ENCODE results near the gene LRRK1. TPM values are rescaled to one million over a fixed set of nuclear protein-coding genes. Genes with fewer than 3 reads are reported as not detected.

LRRK1 gene
- polyA plus RNA-seq, 1 of the 3 experiments (the other 2 are of a cell fraction) = 6.9 TPM

DNA sequence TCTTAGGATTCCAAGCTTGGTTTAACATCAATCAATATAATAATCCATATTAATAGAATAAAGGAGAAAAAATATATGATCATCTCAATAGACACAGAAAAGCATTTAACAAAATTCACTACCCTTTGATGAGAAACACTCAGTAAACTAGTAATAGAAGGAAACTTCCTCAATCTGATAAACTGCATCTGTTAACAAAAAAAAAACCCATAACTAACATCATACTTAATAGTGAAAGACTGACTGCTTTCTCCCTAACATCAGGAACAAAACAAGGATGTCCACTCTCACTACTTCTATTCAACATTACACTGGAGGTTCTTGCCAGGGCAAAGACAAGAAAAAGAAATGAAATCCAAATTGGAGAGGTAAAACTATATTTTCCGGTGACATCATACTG lies 30.5 kb downstream of the LRRK1 start (continued):
- TF ChIP-seq, protein P1, sequence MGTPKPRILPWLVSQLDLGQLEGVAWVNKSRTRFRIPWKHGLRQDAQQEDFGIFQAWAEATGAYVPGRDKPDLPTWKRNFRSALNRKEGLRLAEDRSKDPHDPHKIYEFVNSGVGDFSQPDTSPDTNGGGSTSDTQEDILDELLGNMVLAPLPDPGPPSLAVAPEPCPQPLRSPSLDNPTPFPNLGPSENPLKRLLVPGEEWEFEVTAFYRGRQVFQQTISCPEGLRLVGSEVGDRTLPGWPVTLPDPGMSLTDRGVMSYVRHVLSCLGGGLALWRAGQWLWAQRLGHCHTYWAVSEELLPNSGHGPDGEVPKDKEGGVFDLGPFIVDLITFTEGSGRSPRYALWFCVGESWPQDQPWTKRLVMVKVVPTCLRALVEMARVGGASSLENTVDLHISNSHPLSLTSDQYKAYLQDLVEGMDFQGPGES (IDR thresholded peaks at IDR 0.05; ENCODE audit: low read depth, low read length) = no peak
- TF ChIP-seq RFX5 (IDR thresholded peaks at IDR 0.05; ENCODE audit: low read length) (no peak), YY1 (IDR thresholded peaks at IDR 0.05; ENCODE audit: low read depth) (no peak), RXRA (IDR thresholded peaks at IDR 0.05; ENCODE audit: borderline replicate concordance, low read depth) (no peak), NFIC (IDR thresholded peaks at IDR 0.05; ENCODE audit: borderline replicate concordance) (no peak), RAD21 (IDR thresholded peaks at IDR 0.05; ENCODE audit: low read length) (no peak), GATA2 (CRISPR knock-in tag; IDR thresholded peaks at IDR 0.05) (no peak)
- TF ChIP-seq, protein P2, sequence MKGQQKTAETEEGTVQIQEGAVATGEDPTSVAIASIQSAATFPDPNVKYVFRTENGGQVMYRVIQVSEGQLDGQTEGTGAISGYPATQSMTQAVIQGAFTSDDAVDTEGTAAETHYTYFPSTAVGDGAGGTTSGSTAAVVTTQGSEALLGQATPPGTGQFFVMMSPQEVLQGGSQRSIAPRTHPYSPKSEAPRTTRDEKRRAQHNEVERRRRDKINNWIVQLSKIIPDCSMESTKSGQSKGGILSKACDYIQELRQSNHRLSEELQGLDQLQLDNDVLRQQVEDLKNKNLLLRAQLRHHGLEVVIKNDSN (IDR thresholded peaks at IDR 0.05; ENCODE audit: borderline replicate concordance, low read depth) = no peak

DNA sequence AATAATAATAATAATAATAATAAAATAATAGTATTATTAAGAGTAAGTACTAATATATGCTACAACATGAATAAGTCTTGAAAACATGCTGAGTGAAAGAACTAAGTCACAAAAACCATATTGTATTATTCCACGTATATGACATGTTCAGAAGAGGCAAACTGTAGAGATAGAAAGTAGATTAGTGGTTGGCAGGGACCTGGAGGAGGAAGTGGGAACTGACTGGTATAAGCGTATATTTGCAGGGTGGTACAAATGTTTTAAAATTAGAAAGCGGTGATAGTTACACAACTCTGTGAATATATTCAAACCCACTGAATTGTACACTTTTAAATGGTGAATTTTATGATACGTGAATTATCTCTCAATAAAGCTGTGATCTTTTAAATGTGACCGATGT lies 32.8 kb downstream of the LRRK1 start:
- Histone ChIP-seq H3K36me3 (replicated peaks in 1 of 2; ENCODE audit: control insufficient read depth in 1 of 2, insufficient read depth in 2 of 2, low read length in 1 of 2) (peaks cover 0 to 4% of the 10 kb centered on the region in 2 experiments), H3K4me3 (ENCODE audit: low read depth in 2 of 2, low read length in 1 of 2) (no peak overlapping the region), H3K4me1 (ENCODE audit: control insufficient read depth in 1 of 2, insufficient read depth in 2 of 2, low read depth in 1 of 2, low read length in 1 of 2) (no peaks in the 10 kb centered on the region), H3K27me3 (ENCODE audit: insufficient read depth) (no peaks in the 10 kb centered on the region), H3K4me2 (no peak overlapping the region), H3K9me2 (0 out of 2 replicates have a peak, but pooled peaks cover 6% of the 10 kb centered on the region), H4K20me1 (ENCODE audit: insufficient read depth) (no peaks in the 10 kb centered on the region), H3F3A (replicated peaks; ENCODE audit: insufficient read depth) (peaks cover 4% of the 10 kb centered on the region), H3K27ac (ENCODE audit: low read depth in 2 of 2, low read length in 1 of 2) (no peak overlapping the region), H3K79me2 (ENCODE audit: insufficient read depth) (no peaks in the 10 kb centered on the region), H3K9ac (no peak overlapping the region), H3K9me3 (no peaks in the 10 kb centered on the region; the same call in 1 of the 2 replicates), H2AFZ (ENCODE audit: low read depth) (no peak overlapping the region)
- CTCF ChIA-PET = interaction anchor here (1.7 kb wide), 1 partner anchor 41 kb away, joined by 3 read pairs; no protein-coding TSS in a partner anchor
- DNase-seq = no peak
- POLR2A ChIA-PET = no interaction called here
- WGBS (ENCODE audit: low lambda C conversion rate) = 93% methylated on average over 5 of the region's 5 CpGs
- TF ChIP-seq, protein P3, sequence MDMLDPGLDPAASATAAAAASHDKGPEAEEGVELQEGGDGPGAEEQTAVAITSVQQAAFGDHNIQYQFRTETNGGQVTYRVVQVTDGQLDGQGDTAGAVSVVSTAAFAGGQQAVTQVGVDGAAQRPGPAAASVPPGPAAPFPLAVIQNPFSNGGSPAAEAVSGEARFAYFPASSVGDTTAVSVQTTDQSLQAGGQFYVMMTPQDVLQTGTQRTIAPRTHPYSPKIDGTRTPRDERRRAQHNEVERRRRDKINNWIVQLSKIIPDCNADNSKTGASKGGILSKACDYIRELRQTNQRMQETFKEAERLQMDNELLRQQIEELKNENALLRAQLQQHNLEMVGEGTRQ (IDR thresholded peaks at IDR 0.05; ENCODE audit: borderline replicate concordance, low read depth, low read length) = no peak
- no peak for TF ChIP-seq NFIC (IDR thresholded peaks at IDR 0.05; ENCODE audit: borderline replicate concordance)
- TF ChIP-seq EZH2phosphoT487 (IDR thresholded peaks at IDR 0.05; ENCODE audit: borderline replicate concordance, low read depth) = no peak
- no peak for TF ChIP-seq SMC3 (IDR thresholded peaks at IDR 0.05; ENCODE audit: low read depth, low read length)
- TF ChIP-seq, protein P2 (IDR thresholded peaks at IDR 0.05; ENCODE audit: borderline replicate concordance, low read depth) = no peak
- TF ChIP-seq TCF12 (IDR thresholded peaks at IDR 0.05) = no peak
- no peak for TF ChIP-seq SIN3A (IDR thresholded peaks at IDR 0.05; ENCODE audit: borderline replicate concordance, low read depth, low read length)
- no peak for TF ChIP-seq RFX5 (IDR thresholded peaks at IDR 0.05; ENCODE audit: low read length)
- TF ChIP-seq RCOR1 (IDR thresholded peaks at IDR 0.05; ENCODE audit: low read length) = no peak
- no peak for TF ChIP-seq JUND (IDR thresholded peaks at IDR 0.05)
- TF ChIP-seq ELF1 (IDR thresholded peaks at IDR 0.05) = no peak
- TF ChIP-seq, protein P4, sequence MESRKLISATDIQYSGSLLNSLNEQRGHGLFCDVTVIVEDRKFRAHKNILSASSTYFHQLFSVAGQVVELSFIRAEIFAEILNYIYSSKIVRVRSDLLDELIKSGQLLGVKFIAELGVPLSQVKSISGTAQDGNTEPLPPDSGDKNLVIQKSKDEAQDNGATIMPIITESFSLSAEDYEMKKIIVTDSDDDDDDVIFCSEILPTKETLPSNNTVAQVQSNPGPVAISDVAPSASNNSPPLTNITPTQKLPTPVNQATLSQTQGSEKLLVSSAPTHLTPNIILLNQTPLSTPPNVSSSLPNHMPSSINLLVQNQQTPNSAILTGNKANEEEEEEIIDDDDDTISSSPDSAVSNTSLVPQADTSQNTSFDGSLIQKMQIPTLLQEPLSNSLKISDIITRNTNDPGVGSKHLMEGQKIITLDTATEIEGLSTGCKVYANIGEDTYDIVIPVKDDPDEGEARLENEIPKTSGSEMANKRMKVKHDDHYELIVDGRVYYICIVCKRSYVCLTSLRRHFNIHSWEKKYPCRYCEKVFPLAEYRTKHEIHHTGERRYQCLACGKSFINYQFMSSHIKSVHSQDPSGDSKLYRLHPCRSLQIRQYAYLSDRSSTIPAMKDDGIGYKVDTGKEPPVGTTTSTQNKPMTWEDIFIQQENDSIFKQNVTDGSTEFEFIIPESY (IDR thresholded peaks at IDR 0.05; ENCODE audit: borderline replicate concordance, low read depth) = no peak
- no peak for TF ChIP-seq YY1 (IDR thresholded peaks at IDR 0.05; ENCODE audit: low read depth)
- TF ChIP-seq, protein P5, sequence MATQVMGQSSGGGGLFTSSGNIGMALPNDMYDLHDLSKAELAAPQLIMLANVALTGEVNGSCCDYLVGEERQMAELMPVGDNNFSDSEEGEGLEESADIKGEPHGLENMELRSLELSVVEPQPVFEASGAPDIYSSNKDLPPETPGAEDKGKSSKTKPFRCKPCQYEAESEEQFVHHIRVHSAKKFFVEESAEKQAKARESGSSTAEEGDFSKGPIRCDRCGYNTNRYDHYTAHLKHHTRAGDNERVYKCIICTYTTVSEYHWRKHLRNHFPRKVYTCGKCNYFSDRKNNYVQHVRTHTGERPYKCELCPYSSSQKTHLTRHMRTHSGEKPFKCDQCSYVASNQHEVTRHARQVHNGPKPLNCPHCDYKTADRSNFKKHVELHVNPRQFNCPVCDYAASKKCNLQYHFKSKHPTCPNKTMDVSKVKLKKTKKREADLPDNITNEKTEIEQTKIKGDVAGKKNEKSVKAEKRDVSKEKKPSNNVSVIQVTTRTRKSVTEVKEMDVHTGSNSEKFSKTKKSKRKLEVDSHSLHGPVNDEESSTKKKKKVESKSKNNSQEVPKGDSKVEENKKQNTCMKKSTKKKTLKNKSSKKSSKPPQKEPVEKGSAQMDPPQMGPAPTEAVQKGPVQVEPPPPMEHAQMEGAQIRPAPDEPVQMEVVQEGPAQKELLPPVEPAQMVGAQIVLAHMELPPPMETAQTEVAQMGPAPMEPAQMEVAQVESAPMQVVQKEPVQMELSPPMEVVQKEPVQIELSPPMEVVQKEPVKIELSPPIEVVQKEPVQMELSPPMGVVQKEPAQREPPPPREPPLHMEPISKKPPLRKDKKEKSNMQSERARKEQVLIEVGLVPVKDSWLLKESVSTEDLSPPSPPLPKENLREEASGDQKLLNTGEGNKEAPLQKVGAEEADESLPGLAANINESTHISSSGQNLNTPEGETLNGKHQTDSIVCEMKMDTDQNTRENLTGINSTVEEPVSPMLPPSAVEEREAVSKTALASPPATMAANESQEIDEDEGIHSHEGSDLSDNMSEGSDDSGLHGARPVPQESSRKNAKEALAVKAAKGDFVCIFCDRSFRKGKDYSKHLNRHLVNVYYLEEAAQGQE (IDR thresholded peaks at IDR 0.05; ENCODE audit: low read depth, low read length) = no peak
- TF ChIP-seq, protein P6, sequence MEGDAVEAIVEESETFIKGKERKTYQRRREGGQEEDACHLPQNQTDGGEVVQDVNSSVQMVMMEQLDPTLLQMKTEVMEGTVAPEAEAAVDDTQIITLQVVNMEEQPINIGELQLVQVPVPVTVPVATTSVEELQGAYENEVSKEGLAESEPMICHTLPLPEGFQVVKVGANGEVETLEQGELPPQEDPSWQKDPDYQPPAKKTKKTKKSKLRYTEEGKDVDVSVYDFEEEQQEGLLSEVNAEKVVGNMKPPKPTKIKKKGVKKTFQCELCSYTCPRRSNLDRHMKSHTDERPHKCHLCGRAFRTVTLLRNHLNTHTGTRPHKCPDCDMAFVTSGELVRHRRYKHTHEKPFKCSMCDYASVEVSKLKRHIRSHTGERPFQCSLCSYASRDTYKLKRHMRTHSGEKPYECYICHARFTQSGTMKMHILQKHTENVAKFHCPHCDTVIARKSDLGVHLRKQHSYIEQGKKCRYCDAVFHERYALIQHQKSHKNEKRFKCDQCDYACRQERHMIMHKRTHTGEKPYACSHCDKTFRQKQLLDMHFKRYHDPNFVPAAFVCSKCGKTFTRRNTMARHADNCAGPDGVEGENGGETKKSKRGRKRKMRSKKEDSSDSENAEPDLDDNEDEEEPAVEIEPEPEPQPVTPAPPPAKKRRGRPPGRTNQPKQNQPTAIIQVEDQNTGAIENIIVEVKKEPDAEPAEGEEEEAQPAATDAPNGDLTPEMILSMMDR (IDR thresholded peaks at IDR 0.05) = no peak
- no peak for TF ChIP-seq GABPA (IDR thresholded peaks at IDR 0.05; ENCODE audit: low read depth)
